NCI-H2171 (cell line): Measurements from ENCODE around the gene BCL11B.

Experiments used
- DNase-seq: peaks from one replicate; lab custom pipeline; 2025; lab: John Stamatoyannopoulos, UW

Gene BCL11B

DNA sequence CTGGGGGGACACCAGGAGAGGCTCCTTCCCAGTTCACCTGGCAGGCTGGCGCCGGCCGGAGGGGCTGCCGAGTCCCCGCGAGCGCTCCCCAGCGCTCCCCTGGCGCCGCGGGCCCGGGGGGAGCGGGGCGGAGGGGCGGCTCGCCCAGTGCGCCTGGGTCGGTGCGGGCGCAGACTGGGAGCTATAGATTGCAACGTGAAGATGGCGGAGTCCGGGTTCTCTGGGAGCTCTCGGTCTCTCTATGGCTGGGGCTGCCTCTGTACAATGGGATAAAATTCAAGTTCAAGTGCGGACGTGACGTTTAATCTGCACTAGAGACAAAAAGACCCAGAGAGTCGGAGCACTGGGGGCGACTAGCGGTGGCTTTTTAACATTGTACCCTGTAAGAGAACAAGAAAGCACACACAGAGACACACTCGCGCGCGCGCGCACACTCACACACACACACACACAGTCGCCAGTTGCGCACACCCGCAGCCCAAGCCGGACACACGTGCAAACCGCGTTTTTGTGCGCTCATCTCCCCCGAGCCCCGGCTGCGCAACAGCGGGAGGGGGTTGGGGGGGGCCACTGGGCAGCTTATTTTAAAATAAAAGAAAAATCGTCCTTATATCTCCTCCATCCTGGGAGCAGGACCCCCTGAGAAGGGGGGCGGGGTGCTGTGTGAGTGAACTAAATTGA is at the start of gene BCL11B:
BCL11B (minus strand) TSS at position 247 of the 681 bp plus-strand sequence. CDS start 979 bp downstream, outside the sequence.
- peak; percentile 96 for DNase-seq

DNA sequence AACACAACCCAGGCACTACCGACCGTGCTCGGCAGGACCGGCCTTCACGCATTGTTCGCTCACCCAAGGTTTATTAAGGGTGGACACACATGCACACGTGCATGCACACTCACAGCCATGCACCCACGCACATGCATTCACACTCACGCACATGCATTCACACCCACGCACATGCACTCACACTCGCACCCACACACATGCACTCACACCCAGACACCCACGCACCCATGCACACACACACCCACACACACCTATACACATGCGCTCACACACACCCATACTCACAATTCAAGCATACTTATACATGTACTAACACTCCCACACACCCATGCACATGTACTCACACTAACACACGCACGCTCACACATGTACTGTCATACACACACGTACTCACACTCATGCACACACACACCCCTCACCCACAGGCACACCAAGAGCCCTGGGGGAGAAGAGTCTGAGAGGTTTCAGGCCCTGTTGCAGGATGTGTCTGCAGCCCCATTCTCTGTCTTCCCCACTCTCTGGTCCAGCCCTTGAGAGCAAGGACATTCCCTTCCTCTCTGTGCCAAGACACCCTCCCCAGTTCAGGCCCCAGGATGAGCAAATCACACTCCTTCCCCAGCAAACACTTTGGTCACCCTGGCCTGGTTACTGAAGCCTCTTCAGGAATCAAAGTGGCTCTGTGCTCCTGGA is 49.4 kb upstream of the BCL11B start:
- no peak for DNase-seq

DNA sequence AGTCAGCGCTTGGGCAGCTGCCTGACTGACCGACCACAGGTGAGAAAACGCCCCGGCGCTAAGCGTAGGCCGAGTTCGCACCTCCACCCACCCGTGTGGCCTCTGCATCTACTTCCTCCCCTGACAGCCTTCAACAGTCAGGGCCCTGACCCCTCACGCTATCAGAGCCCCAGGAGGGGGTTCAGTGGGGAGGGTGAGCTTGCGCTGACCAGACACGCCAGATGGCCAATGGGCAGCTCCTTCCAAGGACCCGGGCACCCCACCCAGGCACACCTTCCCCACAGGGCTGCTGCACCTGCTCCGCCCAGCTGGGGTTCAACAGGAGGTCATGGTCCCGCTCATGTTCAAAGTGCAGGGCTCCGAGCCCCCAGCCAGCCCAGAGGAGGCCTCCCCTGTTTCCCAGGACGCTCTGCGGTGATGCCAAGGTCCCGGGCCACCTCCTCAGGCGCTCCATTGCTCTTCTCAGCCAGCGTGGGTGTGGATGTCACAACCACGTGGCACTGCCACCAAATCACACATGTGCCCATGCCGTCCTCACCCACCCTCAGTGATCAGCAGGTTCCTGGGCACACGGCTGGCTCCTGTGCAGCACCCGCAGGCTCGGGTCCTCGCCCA is 48.7 kb upstream of the BCL11B start:
- no peak for DNase-seq

DNA sequence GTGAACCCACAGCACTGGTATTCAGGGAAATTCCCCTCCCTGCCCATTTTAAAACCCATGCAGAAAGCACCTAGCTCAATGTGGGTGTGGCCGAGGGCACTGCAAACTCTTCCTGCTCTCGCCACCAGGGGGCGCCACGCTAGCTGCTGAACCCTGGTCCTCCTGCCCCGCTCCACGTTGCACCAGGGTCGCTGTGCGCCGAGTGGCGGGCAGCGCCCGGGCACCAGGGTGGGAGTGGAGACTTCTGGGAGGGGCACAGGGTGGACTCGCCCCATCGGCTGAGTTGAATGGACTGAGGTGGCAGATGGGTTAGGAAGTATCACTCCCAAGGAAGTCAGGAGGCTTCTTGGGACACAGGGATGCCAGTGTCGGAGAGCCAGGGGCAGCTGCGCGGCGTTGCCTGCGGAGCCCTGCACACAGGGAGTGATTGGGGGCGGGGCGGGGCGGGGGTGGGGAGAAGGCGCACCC is 48.1 kb upstream of the BCL11B start:
- peak; percentile 23 for DNase-seq

DNA sequence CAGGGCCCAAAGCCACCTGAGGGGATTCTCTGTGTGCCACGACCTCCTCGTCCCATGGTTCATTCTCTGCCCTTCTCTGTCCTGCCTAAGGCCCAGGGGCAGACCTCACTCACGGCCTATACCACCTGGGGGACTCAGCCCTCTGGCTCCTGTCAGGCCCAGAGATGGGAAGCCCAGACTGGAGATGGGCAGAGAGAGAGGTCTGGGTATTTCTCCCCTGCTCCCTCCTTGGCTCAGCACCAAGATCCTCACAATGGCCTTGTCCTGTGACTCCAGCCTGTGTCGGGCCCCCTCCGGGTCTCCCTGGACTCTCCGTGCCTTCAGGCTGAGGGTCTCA is 46.9 kb upstream of the BCL11B start:
- DNase-seq, result no peak

DNA sequence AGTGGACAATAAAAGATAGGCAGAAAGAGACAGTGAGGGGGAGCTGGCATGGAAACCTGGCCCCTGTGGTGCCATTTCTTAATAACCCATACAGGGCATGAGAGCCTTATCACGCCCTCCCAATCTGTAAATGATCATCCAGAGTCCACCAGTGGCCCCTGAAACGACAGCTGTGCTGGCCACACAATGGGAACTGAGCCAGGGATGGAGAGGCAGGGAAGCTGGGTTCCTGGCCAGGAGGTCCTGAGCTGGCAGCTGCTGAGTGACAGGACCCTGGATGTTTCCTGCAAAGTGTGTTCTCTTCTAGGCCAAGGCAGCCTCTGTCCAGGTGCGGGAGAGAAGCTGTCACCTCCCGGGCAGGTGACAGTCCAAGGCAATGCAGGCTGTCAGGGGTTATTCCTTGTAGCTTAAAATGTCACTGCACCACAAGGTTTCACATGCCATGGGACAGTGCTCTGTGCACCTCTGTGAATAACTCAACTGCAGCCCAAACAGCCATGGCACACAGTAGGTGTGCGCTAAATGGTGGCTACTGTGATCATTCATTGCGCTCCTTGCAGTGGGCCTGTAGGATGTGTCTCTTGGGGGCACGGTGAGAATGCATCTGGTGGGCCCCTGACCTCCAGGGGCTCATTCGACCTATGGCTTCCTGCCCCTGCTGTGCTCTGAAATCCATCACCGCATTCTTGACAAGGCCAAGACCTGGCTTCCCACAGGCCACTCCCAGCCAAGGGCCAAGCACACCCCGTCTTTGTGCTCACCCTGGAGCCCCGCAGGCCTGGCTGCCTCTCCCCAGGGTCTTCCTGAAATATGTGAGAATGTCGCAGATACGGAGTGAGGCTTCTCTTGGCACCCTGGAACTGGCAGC is 46.3 kb upstream of the BCL11B start:
- no peak for DNase-seq

DNA sequence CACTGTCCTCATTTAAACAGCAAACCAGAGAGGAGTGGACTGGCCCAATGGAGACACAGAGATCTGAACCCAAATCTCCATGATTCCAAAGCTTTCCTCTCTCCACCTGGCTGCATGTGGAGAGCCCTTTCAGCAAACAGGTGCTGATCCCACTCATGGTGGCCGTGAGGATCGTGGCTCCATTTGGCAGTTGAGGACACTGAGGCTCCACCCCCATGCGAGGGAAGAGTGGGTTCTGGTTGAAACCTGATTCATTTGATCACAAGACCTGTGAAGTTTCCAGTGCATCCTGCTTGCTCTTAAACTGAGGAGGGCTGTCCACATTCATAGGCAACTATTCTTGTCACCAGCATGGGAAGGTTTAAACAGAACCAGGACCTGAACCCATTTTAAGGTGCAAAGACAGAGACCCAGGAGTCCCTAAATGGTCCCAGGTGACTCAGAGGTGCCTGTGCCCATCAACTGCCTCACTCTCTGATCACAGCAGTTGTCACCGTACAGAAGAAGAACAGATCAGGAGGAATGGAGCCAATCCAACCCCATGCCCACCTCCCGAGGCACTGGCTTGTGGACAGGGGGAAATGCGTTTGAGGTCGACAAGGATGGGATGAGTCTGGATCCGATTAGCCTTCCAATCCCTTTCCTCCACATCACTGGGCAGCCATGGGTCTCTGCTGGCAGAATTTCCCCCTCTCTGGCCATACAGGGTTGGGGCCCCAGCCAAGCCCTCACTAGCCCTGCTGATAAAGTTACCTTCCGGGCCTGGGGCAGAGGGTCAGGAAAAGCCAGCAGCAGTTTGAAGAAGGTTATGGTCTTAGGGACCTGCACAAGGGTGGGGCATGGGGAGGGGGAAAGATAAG is 45.5 kb upstream of the BCL11B start:
- DNase-seq, result no peak

DNA sequence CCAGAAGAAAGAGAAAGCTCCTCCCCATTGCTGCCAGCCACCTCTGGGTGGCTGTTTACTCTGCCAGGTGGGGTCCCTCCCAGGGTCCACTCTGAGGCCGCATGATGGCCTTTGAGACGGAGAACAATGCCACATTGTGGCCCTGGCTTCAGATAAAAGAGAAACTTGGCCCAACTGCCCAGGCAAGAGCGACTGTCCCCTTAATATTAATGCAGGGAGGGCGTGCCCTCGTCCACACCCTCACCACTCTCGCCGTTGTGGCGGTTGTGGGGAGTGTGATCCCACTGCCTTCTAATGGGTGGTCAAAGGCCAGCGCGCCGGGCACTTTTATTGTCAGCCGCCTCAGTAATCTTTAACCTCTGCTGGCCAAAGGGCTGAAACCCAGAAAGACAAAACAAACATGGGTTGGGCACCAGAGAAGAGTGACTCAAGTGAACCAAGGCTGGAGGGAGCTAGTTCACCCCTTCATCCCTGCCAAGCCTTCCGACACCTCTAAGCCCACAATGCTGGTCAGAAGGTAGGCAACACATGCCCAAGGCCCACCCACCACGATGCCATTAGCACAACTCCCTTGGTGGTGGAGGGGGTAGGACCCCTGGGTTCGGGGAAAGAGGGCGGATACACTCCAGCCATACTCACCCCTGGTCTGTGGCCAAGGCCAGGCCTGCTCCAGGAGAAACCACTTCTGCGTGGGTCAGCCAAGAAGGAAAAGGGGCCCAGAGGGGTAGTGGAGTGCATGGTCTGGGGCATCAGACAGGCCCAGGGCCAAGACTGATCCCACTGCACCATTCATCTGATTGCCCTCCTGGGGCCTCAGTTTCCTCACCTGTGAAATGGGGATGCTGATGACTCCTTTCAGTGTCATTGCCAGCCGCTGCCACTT is 44.5 kb upstream of the BCL11B start:
- no peak for DNase-seq

DNA sequence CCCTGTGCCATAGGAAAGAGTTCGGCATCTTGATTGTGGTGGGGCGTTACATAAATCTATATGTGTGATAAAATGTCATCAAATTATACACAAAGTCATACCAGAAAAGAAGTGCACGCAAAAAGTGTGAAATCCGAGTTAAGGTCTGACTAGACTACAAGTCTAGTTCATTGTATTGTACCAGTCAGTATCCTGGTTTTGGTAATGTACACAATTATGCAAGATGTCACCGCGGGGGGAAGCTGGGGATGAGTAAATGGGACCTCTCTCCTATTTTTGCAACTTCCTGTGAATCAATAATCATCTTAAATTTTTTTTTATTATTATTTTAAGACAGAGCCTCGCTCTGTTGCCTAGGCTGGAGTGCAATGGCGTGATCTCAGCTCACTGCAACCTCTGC is 43.2 kb upstream of the BCL11B start:
- no peak for DNase-seq

DNA sequence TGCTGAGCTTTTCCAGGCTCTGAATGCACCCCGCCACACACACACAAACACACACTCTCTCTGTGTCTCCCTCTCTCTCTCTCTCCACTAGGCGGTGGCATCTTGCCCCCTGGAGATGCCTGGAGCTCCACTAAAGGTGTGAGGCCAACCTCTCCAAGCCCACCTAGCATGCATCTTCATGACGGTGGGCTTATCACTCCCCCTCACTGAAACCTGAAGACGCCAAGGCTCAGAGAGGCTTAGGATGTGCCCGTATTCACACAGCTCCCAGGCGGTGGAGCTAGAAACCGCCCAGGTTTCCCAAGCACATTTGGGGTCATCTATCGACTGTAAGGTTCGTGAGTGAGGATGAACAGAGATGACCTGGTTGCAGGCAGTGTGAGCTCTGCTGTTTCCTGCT is 42.6 kb upstream of the BCL11B start:
- DNase-seq, result no peak

DNA sequence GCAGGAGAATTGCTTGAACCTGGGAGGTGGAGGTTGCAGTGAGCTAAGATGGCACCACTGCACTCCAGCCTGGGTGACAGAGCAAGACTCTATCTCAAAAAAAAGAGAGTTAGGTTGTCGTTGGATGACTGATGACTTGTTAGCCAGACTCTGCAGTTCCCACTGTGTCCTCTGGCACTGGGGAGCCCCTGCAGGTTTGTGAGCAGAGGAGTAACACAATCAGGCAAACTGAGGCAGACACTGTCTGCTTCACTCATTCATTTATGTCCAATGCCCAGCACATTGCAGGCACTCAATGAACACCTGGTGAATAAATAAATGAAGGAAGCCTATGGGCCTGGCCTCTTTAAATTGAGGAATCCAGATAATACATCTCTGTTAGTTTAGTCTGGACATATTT is 41.2 kb upstream of the BCL11B start:
- no peak for DNase-seq

DNA sequence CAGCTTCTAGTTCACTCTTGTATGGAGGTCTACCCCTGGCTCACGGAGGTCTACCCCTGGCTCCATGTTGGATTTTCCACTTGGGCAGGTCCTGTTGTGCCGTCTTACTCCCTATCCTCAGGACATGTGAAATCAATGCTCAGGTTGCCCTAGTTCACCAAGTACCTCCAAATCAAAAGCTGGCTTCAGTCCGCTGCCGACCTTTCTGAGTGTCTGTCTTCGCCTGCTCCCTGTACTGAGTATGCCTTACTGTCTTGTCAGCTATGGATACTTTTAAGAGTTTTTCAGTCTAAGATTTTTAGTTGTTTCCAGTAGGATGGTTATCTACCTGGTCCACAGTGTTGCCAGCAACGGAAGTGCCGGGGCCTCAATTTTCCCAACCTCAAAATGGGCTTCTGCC is 40.1 kb upstream of the BCL11B start:
- no peak for DNase-seq

DNA sequence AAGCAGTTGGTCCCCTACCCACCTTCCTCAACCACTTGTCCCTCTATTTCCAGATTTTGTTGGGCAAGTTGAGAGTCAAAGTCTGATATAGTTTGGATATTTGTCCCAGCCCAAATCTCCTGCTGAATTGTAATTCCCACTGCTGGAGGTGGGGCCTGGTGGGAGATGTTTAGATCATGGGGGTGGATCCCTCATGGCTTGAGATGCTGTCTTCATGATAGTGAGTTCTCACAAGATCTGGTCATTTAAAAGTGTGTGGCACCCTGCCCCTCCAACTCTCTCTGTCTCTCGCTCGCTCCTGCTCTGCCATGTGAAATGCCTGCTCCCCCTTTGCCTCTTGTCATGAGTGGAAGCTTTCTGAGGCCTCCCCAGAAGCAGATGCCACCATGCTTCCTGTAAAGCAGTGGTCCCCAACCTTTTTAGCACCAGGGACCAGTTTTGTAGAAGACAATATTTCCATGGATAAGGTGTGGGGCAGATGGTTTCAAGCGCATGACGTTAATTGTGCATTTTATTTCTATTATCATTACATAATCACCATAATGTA is 37.3 kb upstream of the BCL11B start:
- DNase-seq, result no peak

DNA sequence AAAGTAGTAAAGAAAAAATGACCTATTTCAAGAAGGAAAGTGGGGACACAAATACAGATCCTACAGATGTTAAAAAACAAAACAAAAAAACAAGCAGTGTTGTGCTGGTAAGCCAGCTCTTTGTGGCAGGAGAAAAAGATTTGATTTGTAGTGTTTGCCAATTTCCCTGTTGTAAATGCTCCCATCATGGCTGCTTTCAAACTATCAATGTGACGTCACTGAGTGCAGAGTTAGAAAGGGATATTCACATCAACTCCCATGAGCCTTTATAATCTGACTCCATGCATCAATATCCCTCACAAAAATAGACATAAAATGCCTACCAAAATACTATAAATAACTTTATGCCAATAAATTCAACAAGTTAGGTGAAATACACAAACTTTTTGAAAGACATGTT is 32.2 kb upstream of the BCL11B start:
- no peak for DNase-seq

DNA sequence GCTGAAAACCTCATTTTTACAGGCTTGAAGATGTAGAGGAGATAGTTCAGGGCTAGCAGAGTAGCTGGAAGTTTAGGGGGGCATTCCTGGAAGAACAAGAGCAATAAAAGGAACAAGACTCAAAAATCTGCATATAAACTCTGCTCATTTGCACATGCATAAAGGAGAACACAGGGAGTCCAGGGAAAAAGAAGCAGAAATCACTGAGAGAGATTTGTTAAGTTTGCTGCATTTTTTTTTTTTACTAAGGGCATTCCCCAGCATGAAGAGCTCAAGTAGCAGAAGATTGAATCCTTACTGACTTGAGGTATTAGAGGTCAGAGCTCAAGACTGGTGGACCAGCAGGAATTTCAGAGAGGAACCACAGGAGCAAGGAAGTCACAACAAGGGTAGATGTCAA is 28.2 kb upstream of the BCL11B start:
- no peak for DNase-seq

DNA sequence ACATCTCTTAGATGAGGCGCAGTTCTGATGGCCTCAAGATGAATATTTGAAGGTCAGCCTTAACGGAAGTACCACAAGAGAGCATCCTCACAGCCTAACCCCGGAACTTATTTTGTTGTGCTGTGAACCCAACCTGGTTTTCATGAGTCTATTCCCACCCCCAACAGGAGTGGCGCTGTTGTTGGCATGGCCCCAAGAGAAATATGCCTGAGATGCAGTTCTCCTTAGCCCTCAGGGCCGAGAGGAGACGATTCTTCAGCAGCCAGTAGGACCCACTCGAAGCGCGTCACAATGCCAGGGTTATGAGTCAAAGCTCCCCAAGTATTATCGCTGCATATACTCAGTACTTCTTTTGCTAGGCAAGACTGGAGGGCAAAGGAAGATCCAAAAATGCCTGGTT is 24.5 kb upstream of the BCL11B start:
- DNase-seq, result no peak

DNA sequence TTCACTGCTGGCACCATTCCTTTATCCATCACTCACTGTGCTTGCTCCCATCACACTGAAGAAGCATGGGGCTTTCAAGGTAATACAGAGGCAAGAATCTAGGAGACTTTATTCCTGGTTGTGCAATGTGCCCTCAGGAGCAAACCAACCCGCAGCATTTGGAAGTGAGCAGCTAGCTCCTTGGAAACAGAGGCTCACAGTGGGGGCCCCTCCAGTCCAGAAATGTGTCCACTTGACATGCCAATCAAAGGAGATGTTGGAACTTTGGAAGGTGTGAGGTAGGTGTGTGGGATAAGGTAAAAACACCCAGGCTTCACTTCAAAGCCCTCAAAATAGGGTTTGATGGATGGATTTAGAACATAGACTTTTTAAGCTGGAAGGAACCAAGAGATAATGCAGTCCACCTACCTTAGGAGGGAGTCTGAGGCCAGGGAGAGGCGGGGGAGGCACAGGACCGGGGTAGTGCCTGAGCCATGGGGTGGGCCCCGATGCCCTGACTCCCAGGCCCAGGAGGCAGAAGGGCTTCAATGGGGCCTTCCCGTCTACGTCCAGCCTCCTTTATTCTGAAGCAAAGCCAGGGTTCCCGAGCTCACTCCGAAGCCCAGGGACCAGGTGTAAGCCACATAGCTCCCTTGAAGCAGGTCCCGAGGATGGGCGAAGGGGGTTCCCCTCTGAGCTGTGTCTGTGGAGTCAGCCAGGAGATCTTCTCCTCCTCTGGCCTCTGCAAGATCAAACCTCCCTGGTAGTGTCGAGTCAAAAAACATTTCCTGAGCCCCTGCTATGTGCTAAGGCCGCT is 17.6 kb upstream of the BCL11B start:
- no peak for DNase-seq

DNA sequence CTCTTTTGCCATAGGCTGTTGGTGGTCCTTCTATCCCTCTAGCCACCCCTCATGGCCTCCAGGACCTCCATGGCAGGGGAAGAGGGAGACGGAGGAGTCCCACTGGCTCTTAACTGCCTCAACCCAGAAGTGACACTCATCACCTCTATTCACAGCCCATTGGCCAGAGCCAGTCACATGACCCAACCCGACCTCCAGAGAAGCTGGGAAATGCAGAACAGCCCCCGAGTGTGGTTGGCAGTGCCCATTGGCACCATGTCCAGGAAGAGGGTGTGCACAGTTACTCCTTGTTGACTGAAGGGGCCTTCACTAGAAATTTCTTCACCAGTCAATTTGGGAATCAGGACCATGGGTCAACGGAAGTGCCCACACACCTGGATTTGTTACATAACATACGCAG is 17.0 kb upstream of the BCL11B start:
- no peak for DNase-seq

DNA sequence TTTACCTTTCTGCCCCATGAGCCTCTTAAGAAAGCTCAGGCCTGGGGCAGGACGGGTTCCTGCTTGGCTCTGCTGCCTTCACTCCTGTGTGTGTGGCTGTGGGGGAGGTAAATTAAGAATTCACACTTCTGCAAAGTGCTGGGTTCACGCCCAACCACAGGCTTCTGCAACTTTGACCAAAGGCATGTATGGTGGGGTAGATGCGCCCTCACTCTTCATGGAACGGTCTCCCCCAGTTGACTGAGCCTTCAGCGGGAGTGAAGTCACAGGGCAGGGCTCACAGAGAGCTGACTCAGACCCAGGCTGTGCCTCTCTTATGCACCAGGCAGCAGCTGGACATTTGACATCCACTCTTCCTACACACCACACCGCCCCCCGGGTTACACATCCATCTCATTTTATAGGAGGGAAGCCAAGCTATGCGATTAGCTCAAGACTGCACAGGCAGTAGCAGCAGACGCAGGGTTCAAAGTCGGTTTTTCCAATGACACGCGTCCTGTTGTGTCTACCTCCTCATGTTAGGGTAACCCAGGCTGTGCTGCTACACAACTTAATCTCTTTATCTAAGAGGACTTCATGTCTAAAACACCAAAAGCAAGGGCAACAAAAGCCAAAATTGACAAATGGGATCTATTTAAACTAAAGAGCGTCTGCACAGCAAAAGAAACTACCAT is 15.4 kb upstream of the BCL11B start:
- DNase-seq, result no peak
